ENCODE results near the gene POLR2L. TPM values are rescaled to one million over a fixed set of nuclear protein-coding genes. Genes with fewer than 3 reads are reported as not detected.

The POLR2L gene
- total RNA-seq, 1 experiment from 2014 or later = 118 TPM

DNA sequence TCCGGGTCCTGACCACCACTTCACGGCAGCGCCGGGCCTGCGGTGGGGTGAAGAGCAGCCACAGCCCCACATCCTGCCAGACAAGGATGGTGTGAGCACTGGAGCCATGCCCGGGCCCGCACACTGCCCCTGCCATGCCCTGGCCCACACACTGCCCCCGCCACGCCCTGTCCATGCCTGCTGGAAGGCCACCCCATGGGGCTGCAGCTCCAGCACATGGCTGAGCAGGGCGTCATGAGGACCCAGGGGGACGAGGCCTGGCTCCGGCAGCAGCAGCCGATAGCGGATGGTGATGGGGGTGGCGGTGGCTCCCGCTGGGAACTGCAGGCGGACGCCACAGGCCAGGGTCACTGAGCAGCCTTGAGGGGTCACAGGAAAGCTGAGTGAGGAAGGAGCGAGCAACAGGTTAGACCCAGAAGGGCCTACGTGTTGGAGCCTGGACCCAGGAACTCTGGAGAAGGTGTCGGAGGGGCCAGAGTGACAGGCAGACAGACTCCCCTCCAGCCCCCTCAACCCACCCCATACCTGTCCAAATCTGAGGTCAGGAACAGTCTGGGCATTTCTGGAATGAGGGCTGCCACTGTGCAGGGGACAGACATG is 40.2 kb downstream of the POLR2L start:
- TF ChIP-seq, protein P1, sequence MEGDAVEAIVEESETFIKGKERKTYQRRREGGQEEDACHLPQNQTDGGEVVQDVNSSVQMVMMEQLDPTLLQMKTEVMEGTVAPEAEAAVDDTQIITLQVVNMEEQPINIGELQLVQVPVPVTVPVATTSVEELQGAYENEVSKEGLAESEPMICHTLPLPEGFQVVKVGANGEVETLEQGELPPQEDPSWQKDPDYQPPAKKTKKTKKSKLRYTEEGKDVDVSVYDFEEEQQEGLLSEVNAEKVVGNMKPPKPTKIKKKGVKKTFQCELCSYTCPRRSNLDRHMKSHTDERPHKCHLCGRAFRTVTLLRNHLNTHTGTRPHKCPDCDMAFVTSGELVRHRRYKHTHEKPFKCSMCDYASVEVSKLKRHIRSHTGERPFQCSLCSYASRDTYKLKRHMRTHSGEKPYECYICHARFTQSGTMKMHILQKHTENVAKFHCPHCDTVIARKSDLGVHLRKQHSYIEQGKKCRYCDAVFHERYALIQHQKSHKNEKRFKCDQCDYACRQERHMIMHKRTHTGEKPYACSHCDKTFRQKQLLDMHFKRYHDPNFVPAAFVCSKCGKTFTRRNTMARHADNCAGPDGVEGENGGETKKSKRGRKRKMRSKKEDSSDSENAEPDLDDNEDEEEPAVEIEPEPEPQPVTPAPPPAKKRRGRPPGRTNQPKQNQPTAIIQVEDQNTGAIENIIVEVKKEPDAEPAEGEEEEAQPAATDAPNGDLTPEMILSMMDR (IDR thresholded peaks at IDR 0.05; ENCODE audit: unreplicated experiment) = no peak
- Mint-ChIP-seq H3K9me3 (ENCODE audit: unreplicated experiment) (no peaks in the 10 kb centered on the region), H3K4me1 (ENCODE audit: insufficient read depth, unreplicated experiment) (no peaks in the 10 kb centered on the region), H3K36me3 (ENCODE audit: insufficient read depth, unreplicated experiment) (peaks cover 27% of the 10 kb centered on the region), H3K4me3 (ENCODE audit: unreplicated experiment) (no peak overlapping the region), H3K27me3 (ENCODE audit: insufficient read depth, unreplicated experiment) (no peaks in the 10 kb centered on the region), H3K27ac (ENCODE audit: low read depth, unreplicated experiment) (no peak overlapping the region)
- CTCF ChIA-PET = interaction anchor here (1.1 kb wide), 1 partner anchor 283 kb away, joined by 3 read pairs; no protein-coding TSS in a partner anchor
- BruUV-seq (replicated peaks) = no TSS peak
- intact Hi-C loops (cut with micrococcal nuclease) = no loop called here
- DNase-seq (ENCODE audit: unreplicated experiment) = no peak
- POLR2A ChIA-PET = interaction anchor here (1.2 to 8.3 kb wide), 2 partner anchors 9 to 17 kb away, joined by 4 to 149 read pairs; partner anchors contain the start of gene PNPLA2

DNA sequence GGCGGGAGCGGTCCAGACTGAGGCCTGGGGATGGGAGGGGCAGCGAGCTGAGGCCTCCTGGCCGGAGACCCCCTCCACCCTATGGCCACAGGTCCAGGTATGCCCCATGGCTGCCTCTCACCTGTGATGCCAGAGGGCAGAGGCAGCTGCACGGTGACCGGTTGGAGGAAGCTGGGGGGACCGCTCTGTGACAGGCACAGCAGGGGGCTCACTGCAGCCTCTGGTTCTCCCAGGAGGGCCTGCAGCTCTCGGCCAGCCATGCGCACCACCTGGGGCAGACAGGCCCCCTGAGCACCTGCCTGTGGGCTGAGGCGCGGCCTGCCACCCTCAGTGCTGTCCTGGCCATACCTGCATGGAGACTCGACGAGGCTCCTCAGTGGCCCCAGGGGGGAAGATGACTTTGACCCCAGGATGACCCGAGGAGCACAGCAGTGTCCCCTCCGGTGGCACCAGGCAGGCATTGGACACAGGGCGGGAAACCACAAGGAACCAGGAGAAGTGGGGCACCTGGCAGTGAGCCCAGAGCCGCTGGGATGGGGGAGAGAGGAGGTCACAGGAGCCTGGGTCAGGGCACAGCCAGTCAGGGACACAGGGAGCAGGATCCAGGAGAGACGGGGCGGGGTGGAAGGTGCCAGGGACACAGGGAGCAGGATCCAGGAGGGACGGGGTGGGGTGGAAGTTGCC is 41.1 kb downstream of the POLR2L start:
- ChIA-PET POLR2A (interaction anchor here (0.9 to 1.4 kb wide), 2 partner anchors 8 to 15 kb away, joined by 4 to 6 read pairs; partner anchors contain the start of gene RPLP2), CTCF (interaction anchor here (1.1 kb wide), 1 partner anchor 282 kb away, joined by 3 read pairs; no protein-coding TSS in a partner anchor)
- no peaks in the 10 kb centered on the region for H3K27me3 Mint-ChIP-seq (ENCODE audit: insufficient read depth, unreplicated experiment)
- no peaks in the 10 kb centered on the region for H3K4me1 Mint-ChIP-seq (ENCODE audit: insufficient read depth, unreplicated experiment)
- TF ChIP-seq, protein P1 (IDR thresholded peaks at IDR 0.05; ENCODE audit: unreplicated experiment) = no peak
- intact Hi-C loops (cut with micrococcal nuclease) = no loop called here
- no peak for DNase-seq (ENCODE audit: unreplicated experiment)
- no peaks in the 10 kb centered on the region for H3K9me3 Mint-ChIP-seq (ENCODE audit: unreplicated experiment)
- H3K36me3 Mint-ChIP-seq (ENCODE audit: insufficient read depth, unreplicated experiment) = peaks cover 35% of the 10 kb centered on the region
- BruUV-seq (replicated peaks) = no TSS peak
- H3K27ac Mint-ChIP-seq (ENCODE audit: low read depth, unreplicated experiment) = no peak overlapping the region
- H3K4me3 Mint-ChIP-seq (ENCODE audit: unreplicated experiment) = no peak overlapping the region

DNA sequence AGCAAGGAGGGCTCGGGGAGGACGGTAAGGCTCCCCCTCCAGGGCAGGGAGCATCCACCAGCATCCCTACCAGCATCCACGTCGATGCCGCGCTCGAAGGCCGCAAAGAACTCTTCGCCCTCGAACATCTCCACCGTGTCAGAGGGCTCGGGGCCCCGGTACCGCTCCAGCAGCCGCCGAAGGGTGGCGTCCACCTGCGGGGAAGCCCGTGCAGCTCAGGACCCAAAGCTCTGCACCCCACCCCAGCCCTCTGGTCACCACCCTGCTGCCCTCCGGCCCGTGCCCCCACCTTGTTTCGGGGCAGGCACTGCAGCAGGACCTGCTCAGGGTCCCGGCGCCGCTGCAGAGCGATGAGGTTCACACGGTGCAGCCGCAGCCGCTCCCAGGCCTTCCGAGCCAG is 41.9 kb downstream of the POLR2L start:
- no TSS peak for BruUV-seq (replicated peaks)
- ChIA-PET CTCF (no interaction called here), POLR2A (interaction anchor here (0.9 to 1.4 kb wide), 2 partner anchors 9 to 14 kb away, joined by 4 to 6 read pairs; partner anchors contain the start of gene RPLP2)
- TF ChIP-seq, protein P1 (IDR thresholded peaks at IDR 0.05; ENCODE audit: unreplicated experiment) = no peak
- Mint-ChIP-seq H3K4me1 (ENCODE audit: insufficient read depth, unreplicated experiment) (no peaks in the 10 kb centered on the region), H3K27ac (ENCODE audit: low read depth, unreplicated experiment) (no peak overlapping the region), H3K36me3 (ENCODE audit: insufficient read depth, unreplicated experiment) (peaks cover 31% of the 10 kb centered on the region), H3K9me3 (ENCODE audit: unreplicated experiment) (no peaks in the 10 kb centered on the region), H3K27me3 (ENCODE audit: insufficient read depth, unreplicated experiment) (no peaks in the 10 kb centered on the region), H3K4me3 (ENCODE audit: unreplicated experiment) (no peak overlapping the region)
- intact Hi-C loops (cut with micrococcal nuclease) = no loop called here
- no peak for DNase-seq (ENCODE audit: unreplicated experiment)

DNA sequence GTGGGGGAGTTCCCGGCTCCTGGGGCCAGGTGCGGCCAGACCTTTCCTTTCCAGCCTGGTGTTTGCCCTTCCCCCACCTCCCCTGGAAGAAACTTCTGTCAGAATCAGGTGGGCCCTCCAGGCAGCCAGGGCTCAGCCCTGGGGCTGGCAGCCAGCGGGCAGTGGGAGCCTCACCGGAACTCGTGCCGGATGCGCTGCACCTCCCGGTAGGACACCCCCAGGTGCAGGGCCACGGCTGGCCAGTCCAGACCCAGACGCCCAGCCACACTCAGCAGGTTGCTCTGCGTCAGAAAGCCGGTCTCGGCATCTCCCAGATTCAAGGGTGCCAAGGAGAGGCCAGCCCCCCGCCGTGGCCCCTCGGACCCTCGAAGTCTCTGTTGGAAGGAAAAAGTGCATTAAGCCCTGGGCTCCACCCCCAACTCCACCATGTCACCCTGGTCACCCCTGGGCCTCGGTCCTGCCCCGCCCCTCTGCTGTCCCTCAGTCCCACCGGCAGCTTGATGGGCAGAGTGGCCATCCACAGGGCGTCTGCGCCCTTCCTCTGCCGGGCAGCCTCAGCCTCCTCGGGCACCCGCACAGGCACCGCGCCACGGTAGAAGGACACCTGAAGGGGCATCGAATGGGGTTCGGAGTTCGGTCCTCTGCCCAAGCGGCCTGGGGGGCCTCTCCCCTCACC is 42.5 kb downstream of the POLR2L start:
- Mint-ChIP-seq H3K27ac (ENCODE audit: low read depth, unreplicated experiment) (no peak overlapping the region), H3K4me1 (ENCODE audit: insufficient read depth, unreplicated experiment) (no peaks in the 10 kb centered on the region), H3K4me3 (ENCODE audit: unreplicated experiment) (no peak overlapping the region), H3K36me3 (ENCODE audit: insufficient read depth, unreplicated experiment) (peaks cover 33% of the 10 kb centered on the region), H3K9me3 (ENCODE audit: unreplicated experiment) (no peaks in the 10 kb centered on the region), H3K27me3 (ENCODE audit: insufficient read depth, unreplicated experiment) (no peaks in the 10 kb centered on the region)
- intact Hi-C loops (cut with micrococcal nuclease) = loop anchor here (5.0 kb wide), 1 partner anchor 37 kb away; no protein-coding TSS in a partner anchor
- BruUV-seq (replicated peaks) = no TSS peak
- TF ChIP-seq, protein P1 (IDR thresholded peaks at IDR 0.05; ENCODE audit: unreplicated experiment) = no peak
- CTCF ChIA-PET = interaction anchor here (1.1 to 1.2 kb wide), 2 partner anchors 23 to 93 kb away, joined by 3 to 5 read pairs; partner anchors contain the start of gene GATD1
- POLR2A ChIA-PET = interaction anchor here (0.9 to 1.4 kb wide), 3 partner anchors 9 to 20 kb away, joined by 3 to 6 read pairs (median 6); partner anchors contain the start of gene RPLP2
- no peak for DNase-seq (ENCODE audit: unreplicated experiment)

Measured in MCF 10A (cell line).